ENCODE data around the gene FKBP5.

GRCh38 chr6:35648203-35648602 is 40.5 kb downstream of the FKBP5 start:
- no peak for TF ChIP-seq POLR2AphosphoS5 (IDR thresholded peaks at IDR 0.05; ENCODE audit: low read depth, low read length)
- no peak for TF ChIP-seq TAF1 (IDR thresholded peaks at IDR 0.05; ENCODE audit: borderline replicate concordance, low read depth, low read length)

Data from GM12892 (cell line).